Mammary epithelial cell (primary cell): ENCODE data around the gene KCNN3.

Experiments
- CTCF ChIP-seq, 2 donors: IDR thresholded peaks in 1 of 2; conservative IDR thresholded peaks in 1 of 2; 2 replicates each; pipeline ENCODE4 v1.5.1; 2011 to 2012; ENCODE audit warnings: inconsistent platforms in 2 of 2, low read length in 2 of 2, mild to moderate bottlenecking in 2 of 2, control low read depth in 1 of 2, low read depth in 1 of 2; ENCODE audit not compliant: insufficient read depth in 1 of 2; ENCODE audit errors: extremely low read depth in 1 of 2
- EZH2 ChIP-seq: IDR thresholded peaks from 2 replicates; pipeline ENCODE4 v1.6.1; 2012; ENCODE audit warnings: low read length, inconsistent platforms, borderline replicate concordance

- TF ChIP-seq CTCF (conservative IDR thresholded peaks at IDR 0.05 in 1 of 2, IDR thresholded peaks at IDR 0.05 in 1 of 2; ENCODE audit: extremely low read depth in 1 of 2, insufficient read depth in 1 of 2, low read depth in 1 of 2, low read length in 2 of 2) (no peak), EZH2 (no peak)
These were observed 143.0 kb downstream of the KCNN3 start for GRCh38 chr1:154726896-154727753.
